ENCODE results near the gene INSC. TPM values are rescaled to one million over a fixed set of nuclear protein-coding genes. Genes with fewer than 3 reads are reported as not detected.

The INSC gene
- polyA plus RNA-seq, 1 donor from 2014 or later = 0.12 TPM

DNA sequence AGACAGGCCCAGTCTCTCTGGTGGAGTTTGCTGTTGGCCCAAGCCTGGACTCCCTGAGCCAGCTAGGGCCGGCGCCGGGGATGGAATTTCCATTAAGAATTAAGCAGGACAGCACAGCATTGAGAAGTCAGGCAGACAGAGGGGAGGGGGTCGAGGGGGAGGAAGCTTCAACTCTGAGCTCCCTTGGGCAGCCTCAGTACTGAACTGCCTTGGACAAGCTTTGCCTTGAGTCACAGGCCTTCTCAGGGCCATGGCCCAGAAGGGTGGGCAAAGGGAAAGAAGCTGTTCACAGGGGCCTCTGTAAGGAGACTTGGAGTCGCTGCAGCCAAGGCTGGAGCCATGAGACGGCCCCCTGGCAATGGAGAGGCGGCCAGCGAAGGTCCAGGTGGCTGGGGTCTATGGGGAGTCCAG is 2.6 kb upstream of the INSC start:
- no peaks in the 10 kb centered on the region for H4K20me1 ChIP-seq (ENCODE audit: insufficient read depth)
- H3K4me2 ChIP-seq (ENCODE audit: low read length) = no peak overlapping the region
- H3K27me3 ChIP-seq (ENCODE audit: insufficient read depth, low read depth, low read length) = peaks cover 9% of the 10 kb centered on the region
- no peak for TF ChIP-seq EP300 (conservative IDR thresholded peaks at IDR 0.05; ENCODE audit: poor library complexity, severe bottlenecking)
- TF ChIP-seq, protein P1, sequence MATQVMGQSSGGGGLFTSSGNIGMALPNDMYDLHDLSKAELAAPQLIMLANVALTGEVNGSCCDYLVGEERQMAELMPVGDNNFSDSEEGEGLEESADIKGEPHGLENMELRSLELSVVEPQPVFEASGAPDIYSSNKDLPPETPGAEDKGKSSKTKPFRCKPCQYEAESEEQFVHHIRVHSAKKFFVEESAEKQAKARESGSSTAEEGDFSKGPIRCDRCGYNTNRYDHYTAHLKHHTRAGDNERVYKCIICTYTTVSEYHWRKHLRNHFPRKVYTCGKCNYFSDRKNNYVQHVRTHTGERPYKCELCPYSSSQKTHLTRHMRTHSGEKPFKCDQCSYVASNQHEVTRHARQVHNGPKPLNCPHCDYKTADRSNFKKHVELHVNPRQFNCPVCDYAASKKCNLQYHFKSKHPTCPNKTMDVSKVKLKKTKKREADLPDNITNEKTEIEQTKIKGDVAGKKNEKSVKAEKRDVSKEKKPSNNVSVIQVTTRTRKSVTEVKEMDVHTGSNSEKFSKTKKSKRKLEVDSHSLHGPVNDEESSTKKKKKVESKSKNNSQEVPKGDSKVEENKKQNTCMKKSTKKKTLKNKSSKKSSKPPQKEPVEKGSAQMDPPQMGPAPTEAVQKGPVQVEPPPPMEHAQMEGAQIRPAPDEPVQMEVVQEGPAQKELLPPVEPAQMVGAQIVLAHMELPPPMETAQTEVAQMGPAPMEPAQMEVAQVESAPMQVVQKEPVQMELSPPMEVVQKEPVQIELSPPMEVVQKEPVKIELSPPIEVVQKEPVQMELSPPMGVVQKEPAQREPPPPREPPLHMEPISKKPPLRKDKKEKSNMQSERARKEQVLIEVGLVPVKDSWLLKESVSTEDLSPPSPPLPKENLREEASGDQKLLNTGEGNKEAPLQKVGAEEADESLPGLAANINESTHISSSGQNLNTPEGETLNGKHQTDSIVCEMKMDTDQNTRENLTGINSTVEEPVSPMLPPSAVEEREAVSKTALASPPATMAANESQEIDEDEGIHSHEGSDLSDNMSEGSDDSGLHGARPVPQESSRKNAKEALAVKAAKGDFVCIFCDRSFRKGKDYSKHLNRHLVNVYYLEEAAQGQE (IDR thresholded peaks at IDR 0.05; ENCODE audit: borderline replicate concordance) = no peak
- TF ChIP-seq EZH2 (IDR thresholded peaks at IDR 0.05; ENCODE audit: borderline replicate concordance, insufficient read depth, low read length, poor library complexity, severe bottlenecking) = no peak
- TF ChIP-seq MXI1 (conservative IDR thresholded peaks at IDR 0.05; ENCODE audit: poor library complexity, severe bottlenecking) = no peak
- TF ChIP-seq SMC3 (conservative IDR thresholded peaks at IDR 0.05; ENCODE audit: poor library complexity) = no peak
- TF ChIP-seq TAF1 (IDR thresholded peaks at IDR 0.05; ENCODE audit: low read depth) = no peak
- TF ChIP-seq, protein P2, sequence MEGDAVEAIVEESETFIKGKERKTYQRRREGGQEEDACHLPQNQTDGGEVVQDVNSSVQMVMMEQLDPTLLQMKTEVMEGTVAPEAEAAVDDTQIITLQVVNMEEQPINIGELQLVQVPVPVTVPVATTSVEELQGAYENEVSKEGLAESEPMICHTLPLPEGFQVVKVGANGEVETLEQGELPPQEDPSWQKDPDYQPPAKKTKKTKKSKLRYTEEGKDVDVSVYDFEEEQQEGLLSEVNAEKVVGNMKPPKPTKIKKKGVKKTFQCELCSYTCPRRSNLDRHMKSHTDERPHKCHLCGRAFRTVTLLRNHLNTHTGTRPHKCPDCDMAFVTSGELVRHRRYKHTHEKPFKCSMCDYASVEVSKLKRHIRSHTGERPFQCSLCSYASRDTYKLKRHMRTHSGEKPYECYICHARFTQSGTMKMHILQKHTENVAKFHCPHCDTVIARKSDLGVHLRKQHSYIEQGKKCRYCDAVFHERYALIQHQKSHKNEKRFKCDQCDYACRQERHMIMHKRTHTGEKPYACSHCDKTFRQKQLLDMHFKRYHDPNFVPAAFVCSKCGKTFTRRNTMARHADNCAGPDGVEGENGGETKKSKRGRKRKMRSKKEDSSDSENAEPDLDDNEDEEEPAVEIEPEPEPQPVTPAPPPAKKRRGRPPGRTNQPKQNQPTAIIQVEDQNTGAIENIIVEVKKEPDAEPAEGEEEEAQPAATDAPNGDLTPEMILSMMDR (IDR thresholded peaks at IDR 0.05; ENCODE audit: poor library complexity, severe bottlenecking) = no peak
- no peak for TF ChIP-seq POLR2AphosphoS5 (IDR thresholded peaks at IDR 0.05)
- H3K9me2 ChIP-seq (ENCODE audit: insufficient read depth, low read length) = no peaks in the 10 kb centered on the region
- H3K9me3 ChIP-seq (ENCODE audit: low read length) = no peaks in the 10 kb centered on the region
- H3K79me2 ChIP-seq (replicated peaks; ENCODE audit: insufficient read depth, low read length) = no peaks in the 10 kb centered on the region
- H3K9ac ChIP-seq (ENCODE audit: low read length) = no peak overlapping the region
- H3F3A ChIP-seq (ENCODE audit: insufficient read depth, low read length, poor library complexity, severe bottlenecking) = no peaks in the 10 kb centered on the region
- H3K4me3 ChIP-seq (ENCODE audit: low read length) = no peak overlapping the region
- H3K27ac ChIP-seq (ENCODE audit: low read length) = no peak overlapping the region
- H3K36me3 ChIP-seq (ENCODE audit: insufficient read depth, low read length) = no peaks in the 10 kb centered on the region
- H2AFZ ChIP-seq (ENCODE audit: low read depth, low read length) = no peak overlapping the region

DNA sequence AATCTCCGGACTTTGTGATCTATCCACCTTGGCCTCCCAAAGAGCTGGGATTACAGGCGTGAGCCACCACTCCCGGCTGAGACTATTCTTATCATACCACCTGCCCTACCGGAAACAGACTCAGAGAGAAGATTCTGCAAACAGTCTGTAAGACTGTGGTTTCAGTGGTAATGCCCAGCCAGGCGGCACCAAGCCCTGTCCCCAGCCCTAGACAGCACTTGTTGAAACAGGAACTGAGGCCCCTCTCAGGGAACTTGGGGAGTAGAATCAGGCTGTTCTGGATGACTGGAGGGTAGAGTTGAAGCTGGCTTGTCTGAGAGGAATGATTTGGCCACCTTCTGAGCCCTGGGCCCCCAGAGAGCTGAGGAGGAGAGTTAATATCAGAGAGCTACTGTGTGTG is 1.3 kb upstream of the INSC start:
- no peaks in the 10 kb centered on the region for H3K9me2 ChIP-seq (ENCODE audit: insufficient read depth, low read length)
- H3K9me3 ChIP-seq (ENCODE audit: low read length) = no peaks in the 10 kb centered on the region
- no peaks in the 10 kb centered on the region for H3K36me3 ChIP-seq (ENCODE audit: insufficient read depth, low read length)
- H3K4me3 ChIP-seq (ENCODE audit: low read length) = no peak overlapping the region
- H3K79me2 ChIP-seq (replicated peaks; ENCODE audit: insufficient read depth, low read length) = no peaks in the 10 kb centered on the region
- no peak overlapping the region for H3K27ac ChIP-seq (ENCODE audit: low read length)
- TF ChIP-seq SMC3 (conservative IDR thresholded peaks at IDR 0.05; ENCODE audit: poor library complexity) (no peak), TAF1 (IDR thresholded peaks at IDR 0.05; ENCODE audit: low read depth) (no peak), RAD21 (conservative IDR thresholded peaks at IDR 0.05) (no peak), EZH2 (IDR thresholded peaks at IDR 0.05; ENCODE audit: borderline replicate concordance, insufficient read depth, low read length, poor library complexity, severe bottlenecking) (no peak), POLR2AphosphoS5 (IDR thresholded peaks at IDR 0.05) (no peak), MXI1 (conservative IDR thresholded peaks at IDR 0.05; ENCODE audit: poor library complexity, severe bottlenecking) (no peak), EP300 (conservative IDR thresholded peaks at IDR 0.05; ENCODE audit: poor library complexity, severe bottlenecking) (no peak)
- TF ChIP-seq, protein P1 (IDR thresholded peaks at IDR 0.05; ENCODE audit: borderline replicate concordance) = no peak
- TF ChIP-seq, protein P2 (IDR thresholded peaks at IDR 0.05; ENCODE audit: poor library complexity, severe bottlenecking) = no peak
- H2AFZ ChIP-seq (ENCODE audit: low read depth, low read length) = no peak overlapping the region
- no peak overlapping the region for H3K9ac ChIP-seq (ENCODE audit: low read length)
- no peaks in the 10 kb centered on the region for H3F3A ChIP-seq (ENCODE audit: insufficient read depth, low read length, poor library complexity, severe bottlenecking)
- peaks cover 9% of the 10 kb centered on the region for H3K27me3 ChIP-seq (ENCODE audit: insufficient read depth, low read depth, low read length)
- H3K4me2 ChIP-seq (ENCODE audit: low read length) = no peak overlapping the region
- H4K20me1 ChIP-seq (ENCODE audit: insufficient read depth) = no peaks in the 10 kb centered on the region
